ENCODE results near the gene ACACA.
A peak's percentile ranks its signal among the peaks of the same experiment; 100 is the strongest.
"Not testable (repeated sequence)": the region's sequence is repeated elsewhere in the genome, so short reads cannot be mapped to it uniquely, and the experiment has no call there.

ACACA gene

GRCh38 chr17:37406635-37407461, at the start of gene ACACA, which contains the start of gene TADA2A:
TSS of gene ACACA (minus strand) at chr17:37406836. CDS start at chr17:37406299, 537 bp downstream.
TSS of gene TADA2A (plus strand) at chr17:37406886. CDS start at chr17:37411366, 4,480 bp downstream.
- peak; percentile 54 for DNase-seq

- no peak for DNase-seq
Measured at GRCh38 chr17:37450112-37450511, 43.5 kb upstream of the ACACA start.

GRCh38 chr17:37447641-37448040, 41.0 kb upstream of the ACACA start:
- no peak for DNase-seq

GRCh38 chr17:37446027-37446426, 39.4 kb upstream of the ACACA start:
- DNase-seq: no peak

- DNase-seq: not testable (repeated sequence)
Measured at GRCh38 chr17:37441369-37442014, 34.9 kb upstream of the ACACA start.

- DNase-seq: no peak
Measured at GRCh38 chr17:37440424-37440823, 33.8 kb upstream of the ACACA start.

GRCh38 chr17:37438141-37438540, 31.5 kb upstream of the ACACA start:
- DNase-seq: no peak

GRCh38 chr17:37432671-37433070, 26.0 kb upstream of the ACACA start:
- no peak for DNase-seq

- DNase-seq: no peak
Measured at GRCh38 chr17:37430051-37430627, 23.5 kb upstream of the ACACA start.

- no peak for DNase-seq
Measured at GRCh38 chr17:37429453-37429852, 22.8 kb upstream of the ACACA start.

- DNase-seq: no peak
Measured at GRCh38 chr17:37429039-37429438, 22.4 kb upstream of the ACACA start.

- DNase-seq: no peak
Measured at GRCh38 chr17:37425268-37425667, 18.6 kb upstream of the ACACA start.

GRCh38 chr17:37422971-37423625, 16.5 kb upstream of the ACACA start:
- no peak for DNase-seq

GRCh38 chr17:37417852-37418251, 11.2 kb upstream of the ACACA start:
- no peak for DNase-seq

- DNase-seq: no peak
Measured at GRCh38 chr17:37413875-37414519, 7.4 kb upstream of the ACACA start.

GRCh38 chr17:37410357-37410756, 3.7 kb upstream of the ACACA start:
- no peak for DNase-seq

- DNase-seq: not testable (repeated sequence)
Measured at GRCh38 chr17:37408145-37408479, 1.5 kb upstream of the ACACA start.

- no peak for DNase-seq
Measured at GRCh38 chr17:37405955-37406634, 541 bp downstream of the ACACA start.

GRCh38 chr17:37405522-37405921, 1.1 kb downstream of the ACACA start:
- not testable (repeated sequence) for DNase-seq

- no peak for DNase-seq
Measured at GRCh38 chr17:37400505-37400904, 6.1 kb downstream of the ACACA start.

GRCh38 chr17:37399265-37399803, 7.3 kb downstream of the ACACA start:
- DNase-seq: no peak

- DNase-seq: no peak
Measured at GRCh38 chr17:37393352-37393751, 13.3 kb downstream of the ACACA start.
